H9 (cell line): ENCODE data around the gene TRIO. TPM values are rescaled to one million over a fixed set of nuclear protein-coding genes. Genes with fewer than 3 reads are reported as not detected.

Experiments
- DNase-seq: peaks from one replicate; pipeline ENCODE4 v3.0.0-alpha.2; 2017
- H2AFZ ChIP-seq: one replicate; pipeline ENCODE4 v1.6.1; 2013; ENCODE audit warnings: mild to moderate bottlenecking, low read length, control low read depth, moderate library complexity
- H2AK5ac ChIP-seq: 2 replicates; pipeline ENCODE4 v1.6.1; 2013; ENCODE audit warnings: low read length, control low read depth, mixed read lengths; ENCODE audit not compliant: insufficient read length
- H2BK120ac ChIP-seq: one replicate; pipeline ENCODE4 v1.6.1; 2013; ENCODE audit warnings: low read depth, mild to moderate bottlenecking, low read length, control low read depth, inconsistent platforms; ENCODE audit not compliant: poor library complexity, severe bottlenecking
- H2BK12ac ChIP-seq: 2 replicates; pipeline ENCODE4 v1.6.1; 2013; ENCODE audit warnings: low read length, control low read depth, mixed read lengths, low read depth; ENCODE audit not compliant: insufficient read length
- H2BK15ac ChIP-seq: 2 replicates; pipeline ENCODE4 v1.6.1; 2013; ENCODE audit warnings: low read depth, low read length, control low read depth
- H2BK20ac ChIP-seq: one replicate; pipeline ENCODE4 v1.6.1; 2013; ENCODE audit warnings: low read depth, mild to moderate bottlenecking, low read length, control low read depth, inconsistent platforms; ENCODE audit not compliant: poor library complexity, severe bottlenecking
- H2BK5ac ChIP-seq: 2 replicates; pipeline ENCODE4 v1.6.1; 2013; ENCODE audit warnings: low read length, control low read depth, mixed read lengths; ENCODE audit not compliant: insufficient read length
- H3K14ac ChIP-seq: 2 replicates; pipeline ENCODE4 v1.6.1; 2013; ENCODE audit warnings: low read length, control low read depth; ENCODE audit not compliant: insufficient read depth
- H3K18ac ChIP-seq: 2 replicates; pipeline ENCODE4 v1.6.1; 2013; ENCODE audit warnings: low read depth, mild to moderate bottlenecking, mixed read lengths, low read length, control low read depth; ENCODE audit not compliant: insufficient read length
- H3K23ac ChIP-seq: 2 replicates; pipeline ENCODE4 v1.6.1; 2013; ENCODE audit warnings: low read length, control low read depth, mixed read lengths, low read depth; ENCODE audit not compliant: insufficient read length
- H3K23me2 ChIP-seq: 2 replicates; pipeline ENCODE4 v1.6.1; 2013; ENCODE audit warnings: low read depth, mild to moderate bottlenecking, mixed read lengths, low read length, control low read depth; ENCODE audit not compliant: insufficient read length, poor library complexity, severe bottlenecking
- H3K27ac ChIP-seq: 2 replicates; pipeline ENCODE4 v1.5.1; 2013; ENCODE audit warnings: low read length, control low read depth, mixed read lengths, low read depth; ENCODE audit not compliant: insufficient read length
- H3K27me3 ChIP-seq: 2 replicates; pipeline ENCODE4 v1.6.1; 2013; ENCODE audit warnings: low read length, control low read depth, inconsistent platforms; ENCODE audit not compliant: insufficient read depth
- H3K4ac ChIP-seq: 2 replicates; pipeline ENCODE4 v1.6.1; 2013; ENCODE audit warnings: low read depth, mild to moderate bottlenecking, control low read depth, inconsistent platforms, low read length, moderate library complexity
- H3K4me1 ChIP-seq: 2 replicates; pipeline ENCODE4 v1.6.1; 2013; ENCODE audit warnings: low read length, control low read depth, inconsistent platforms; ENCODE audit not compliant: insufficient read depth
- H3K4me2 ChIP-seq: 2 replicates; pipeline ENCODE4 v1.6.1; 2013; ENCODE audit warnings: low read length, control low read depth, mixed read lengths; ENCODE audit not compliant: insufficient read length, insufficient read depth
- H3K56ac ChIP-seq: 2 replicates; pipeline ENCODE4 v1.6.1; 2013; ENCODE audit warnings: low read depth, mild to moderate bottlenecking, mixed read lengths, low read length, control low read depth; ENCODE audit not compliant: insufficient read length
- H3K79me1 ChIP-seq: 2 replicates; pipeline ENCODE4 v1.6.1; 2013; ENCODE audit warnings: low read depth, mild to moderate bottlenecking, moderate library complexity, low read length, control low read depth, inconsistent platforms; ENCODE audit not compliant: insufficient read depth, poor library complexity, severe bottlenecking
- H3K79me2 ChIP-seq: 2 replicates; pipeline ENCODE4 v1.6.1; 2013; ENCODE audit warnings: low read length, control low read depth, inconsistent platforms; ENCODE audit not compliant: insufficient read depth
- H3K9ac ChIP-seq: 2 replicates; pipeline ENCODE4 v1.6.1; 2013; ENCODE audit warnings: low read length, control low read depth, mixed read lengths; ENCODE audit not compliant: insufficient read length; ENCODE audit errors: extremely low read depth
- H3K9me3 ChIP-seq: one replicate; pipeline ENCODE4 v1.6.1; 2013; ENCODE audit warnings: low read depth, low read length, inconsistent platforms; ENCODE audit not compliant: control insufficient read depth
- H3T11ph ChIP-seq: one replicate; pipeline ENCODE4 v1.6.1; 2013; ENCODE audit warnings: mild to moderate bottlenecking, low read length, control low read depth, inconsistent platforms
- H4K20me1 ChIP-seq: one replicate; pipeline ENCODE4 v1.6.1; 2013; ENCODE audit not compliant: control insufficient read depth, insufficient read length, insufficient read depth
- H4K5ac ChIP-seq: 2 replicates; pipeline ENCODE4 v1.6.1; 2013; ENCODE audit warnings: low read depth, mild to moderate bottlenecking, mixed read lengths, low read length, control low read depth; ENCODE audit not compliant: insufficient read length
- H4K8ac ChIP-seq: replicated peaks from 2 replicates; pipeline ENCODE4 v1.6.1; 2013; ENCODE audit warnings: low read length, control low read depth, mixed read lengths, low read depth; ENCODE audit not compliant: insufficient read length
- H4K91ac ChIP-seq: 2 replicates; pipeline ENCODE4 v1.6.1; 2013; ENCODE audit warnings: low read depth, mild to moderate bottlenecking, moderate library complexity, mixed read lengths, low read length, control low read depth; ENCODE audit not compliant: insufficient read length
- H3K27ac Mint-ChIP-seq, 3 experiments: 2 replicates in 2 of 3; 3 replicates in 1 of 3; pipeline ENCODE4 v1.8.0; 2020 to 2021; ENCODE audit warnings: mixed read lengths in 3 of 3, mild to moderate bottlenecking in 1 of 3, moderate library complexity in 1 of 3
- H3K27me3 Mint-ChIP-seq: 2 replicates; pipeline ENCODE4 v1.8.0; 2021; ENCODE audit warnings: low read depth, mild to moderate bottlenecking, moderate library complexity, mixed read lengths
- H3K36me3 Mint-ChIP-seq, 3 experiments: 2 replicates in 2 of 3; 3 replicates in 1 of 3; pipeline ENCODE4 v1.8.0; 2020 to 2021; ENCODE audit warnings: low read depth in 3 of 3, mixed read lengths in 3 of 3; ENCODE audit not compliant: insufficient read depth in 1 of 3
- H3K4me1 Mint-ChIP-seq, 2 experiments: 2 replicates each; pipeline ENCODE4 v1.8.0; 2020; ENCODE audit warnings: mixed read lengths in 2 of 2
- H3K4me3 Mint-ChIP-seq, 2 experiments: 2 replicates in 1 of 2; 3 replicates in 1 of 2; pipeline ENCODE4 v1.8.0; 2020 to 2021; ENCODE audit warnings: mild to moderate bottlenecking in 2 of 2, mixed read lengths in 2 of 2, moderate library complexity in 1 of 2
- H3K9me3 Mint-ChIP-seq, 2 experiments: 2 replicates in 1 of 2; 3 replicates in 1 of 2; pipeline ENCODE4 v1.8.0; 2020; ENCODE audit warnings: mild to moderate bottlenecking in 2 of 2, mixed read lengths in 2 of 2, moderate library complexity in 1 of 2
- CTCF ChIP-seq: fragments of 200-600 bp; sonication (generic); conservative IDR thresholded peaks from 3 replicates; pipeline ENCODE4 v1.8.0; 2021; ENCODE audit warnings: antibody characterized with exemption, mild to moderate bottlenecking
- WGBS: extraction: QIAGEN DNeasy Blood & Tissue Kit; methylation state at CpG from one replicate; pipeline ENCODE4 v1.1.7; 2013; ENCODE audit warnings: missing lambda C conversion rate, low lambda C conversion rate, mixed read lengths; ENCODE audit not compliant: insufficient read length; ENCODE audit errors: extremely low coverage; 5-methylcytosine and 5-hydroxymethylcytosine counted together
- total RNA-seq: library from RNA; stranded (reverse); gene quantifications from 2 replicates; pipeline ENCODE4 v1.2.1, GENCODE V29; 2021

Gene TRIO
- total RNA-seq, 1 experiment from 2014 or later, result 87.8 TPM

GRCh38 chr5:14483504-14484157, 340.5 kb downstream of the TRIO start:
- H3K4ac ChIP-seq, result no peak overlapping the region
- no peaks in the 10 kb centered on the region for H3K79me2 ChIP-seq
- no peak overlapping the region for H3K9ac ChIP-seq
- H3K9me3 ChIP-seq, result no peaks in the 10 kb centered on the region
- no peak overlapping the region for H2BK12ac ChIP-seq
- no peak overlapping the region for H3K23ac ChIP-seq
- no peak overlapping the region for H2BK5ac ChIP-seq
- Mint-ChIP-seq H3K4me1 (no peaks in the 10 kb centered on the region), H3K4me3 (no peak overlapping the region), H3K36me3 (peaks cover 18 to 67% (median 61%) of the 10 kb centered on the region in 3 experiments; a peak in 6 of 7 replicates), H3K9me3 (no peaks in the 10 kb centered on the region), H3K27me3 (no peaks in the 10 kb centered on the region), H3K27ac (peak overlapping the region in 2 of 3 experiments; percentile 4 to 77; a peak in 3 of 7 replicates)
- no peak for DNase-seq
- no peak overlapping the region for H3K18ac ChIP-seq
- no peaks in the 10 kb centered on the region for H3K23me2 ChIP-seq
- WGBS, result no CpG with 5 or more reads among the region's 16 CpGs
- no peak overlapping the region for H4K8ac ChIP-seq
- H2BK20ac ChIP-seq, result no peak overlapping the region
- no peak overlapping the region for H3K4me2 ChIP-seq
- H4K5ac ChIP-seq, result no peak overlapping the region
- H3T11ph ChIP-seq, result no peak overlapping the region
- H3K4me1 ChIP-seq, result no peaks in the 10 kb centered on the region
- H3K56ac ChIP-seq, result no peak overlapping the region
- H2AK5ac ChIP-seq, result no peak overlapping the region
- no peak for TF ChIP-seq CTCF
- no peaks in the 10 kb centered on the region for H4K20me1 ChIP-seq
- no peak overlapping the region for H3K27ac ChIP-seq
- no peak overlapping the region for H4K91ac ChIP-seq
- no peaks in the 10 kb centered on the region for H3K79me1 ChIP-seq
- no peak overlapping the region for H2BK15ac ChIP-seq
- H3K27me3 ChIP-seq, result no peaks in the 10 kb centered on the region
- H2BK120ac ChIP-seq, result no peak overlapping the region
- H2AFZ ChIP-seq, result no peak overlapping the region
- H3K14ac ChIP-seq, result no peak overlapping the region
